Pancreas (tissue), 10 donors: ENCODE measurements around the gene LHX6. TPM values are rescaled to one million over a fixed set of nuclear protein-coding genes. Genes with fewer than 3 reads are reported as not detected.

Experiments used
- ATAC-seq, 4 donors: fragments of 200-7000 bp; cut with Tn5 transposase; one replicate each; pipeline versions ENCODE4 v1.8.0 to v1.9.1; 2020; ENCODE audit warnings: mild to moderate bottlenecking in 4 of 4, moderate library complexity in 4 of 4
- DNase-seq, 6 donors: peaks; one replicate each; pipeline ENCODE4 v3.0.0-alpha.2; 2020
- FAIRE-seq: peaks from 2 replicates; lab custom pipeline; 2012; peaks lifted over from hg19 to GRCh38; lab: Jason Lieb, UNC
- H3K27ac ChIP-seq, 4 donors: fragments of 200-600 bp; sonication (generic); 1 replicate in 3 of 4; 2 replicates in 1 of 4; pipeline versions ENCODE4 v1.5.0 to v1.8.0; 2020
- H3K27me3 ChIP-seq, 4 donors: fragments of 200-600 bp; one replicate each; pipeline ENCODE4 v1.8.0; 2021
- H3K36me3 ChIP-seq, 3 donors: fragments of 200-600 bp; sonication (generic) in 1 of 3; one replicate each; pipeline versions ENCODE4 v1.5.0 to v1.8.0; 2020 to 2021
- H3K4me1 ChIP-seq, 3 donors: fragments of 200-600 bp; one replicate each; pipeline ENCODE4 v1.8.0; 2021
- H3K4me3 ChIP-seq, 4 donors: fragments of 200-600 bp; sonication (generic) in 2 of 4; one replicate each; pipeline versions ENCODE4 v1.5.0 to v1.8.0; 2020 to 2021
- H3K9me3 ChIP-seq, 4 donors: fragments of 200-600 bp; one replicate each; pipeline ENCODE4 v1.8.0; 2021
- CTCF ChIP-seq, 4 donors: fragments of 200-600 bp; sonication (generic) in 3 of 4; IDR thresholded peaks; one replicate each; pipeline versions ENCODE4 v1.5.0 to v1.8.0; 2021; ENCODE audit warnings: antibody characterized with exemption in 4 of 4
- WGBS, 2 donors: extraction: QIAGEN DNeasy Blood & Tissue Kit; methylation state at CpG; one replicate each; pipeline ENCODE4 v1.1.7; 2013; 5-methylcytosine and 5-hydroxymethylcytosine counted together
- intact Hi-C, 3 donors: fragments of 100-400 bp; cut with DNase I; formaldehyde crosslinking; loops; one replicate each; pipeline versions ENCODE4 v1.11.1 to v1.14.2; 2022
- polyA plus RNA-seq, 2 donors: library from polyadenylated mRNA; stranded (reverse); fragments of 200-250 nt; gene quantifications; one replicate each; pipeline ENCODE4 v1.2.3, GENCODE V29; 2013
- total RNA-seq, 6 donors: library from RNA; stranded (reverse); fragmentation: NEBNext Ultra II Directional in 4 of 6; extraction: Animal tissue kit (Norgen Biotek cat#: 25700) in 4 of 6; gene quantifications; one replicate each; pipeline versions ENCODE4 v1.2.1 to v1.2.4, GENCODE V29; 2021 to 2023
- donor health status: healthy with polysubstance abuse.
- donor health status: DM: no; HTN: no; CAD: no; lungs with moderate emphysema.
- donor health status: DM: no; HTN: no; CAD: no.
- donor health status: control.
- donor health status: control.
- donor health status: Bipolar disorder and iron deficiency.
- donor health status: DM: yes; HTN: yes; CAD: no.
- donor health status: DM: no; HTN: no; CAD: no.
- donor health status: DM: no; HTN: no; CAD: no.
- donor health status: DM: yes; HTN: yes; CAD: no.

The LHX6 gene
- total and polyA plus RNA-seq, 8 donors, result 0.22 to 1.7 (median 1.0) TPM

DNA sequence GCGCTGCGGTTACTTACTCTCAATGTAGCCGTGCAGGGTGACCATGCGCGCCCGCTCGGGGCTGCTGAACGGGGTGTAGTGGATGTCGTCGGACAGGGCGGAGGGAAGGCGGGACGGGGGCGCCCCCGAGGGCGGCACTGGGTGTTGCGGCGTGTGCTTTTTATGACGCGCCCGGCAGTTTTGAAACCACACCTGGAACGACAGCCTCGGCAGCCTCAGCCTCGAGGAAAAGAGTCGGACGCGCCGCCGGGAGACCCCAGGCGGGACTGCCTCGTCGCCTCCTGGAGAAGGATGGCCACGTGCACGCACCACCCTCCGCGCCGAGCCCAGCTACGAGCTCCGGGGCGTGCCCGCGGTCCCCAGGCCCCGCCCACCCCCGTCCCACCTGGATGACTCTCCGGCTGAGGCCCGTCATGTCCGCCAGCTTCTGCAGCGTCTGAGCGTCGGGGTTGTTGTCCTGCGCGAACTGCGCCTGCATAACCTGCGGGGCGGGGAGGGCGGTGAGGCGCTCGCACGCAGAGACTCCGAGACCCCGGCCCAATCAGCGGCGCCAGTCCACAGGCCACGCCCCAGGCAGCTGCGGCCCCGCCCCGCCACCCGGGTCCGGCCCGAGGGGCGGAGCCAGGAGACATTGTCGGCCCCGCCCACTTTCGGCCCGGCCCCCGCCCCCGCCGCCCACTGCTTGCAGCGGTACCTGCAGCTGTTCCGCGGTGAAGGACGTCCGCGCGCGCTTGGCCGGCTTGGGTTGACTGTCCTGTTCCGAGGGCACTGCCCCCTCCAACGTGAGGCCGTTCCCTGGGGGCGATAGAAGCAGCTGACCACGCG, 15.0 kb downstream of the LHX6 start:
- no peaks in the 10 kb centered on the region for H3K9me3 ChIP-seq
- H3K27me3 ChIP-seq, result peaks cover 0 to 31% (median 2%) of the 10 kb centered on the region in 4 donors
- no peaks in the 10 kb centered on the region for H3K36me3 ChIP-seq
- no peak overlapping the region for H3K27ac ChIP-seq
- no peak for TF ChIP-seq CTCF (IDR thresholded peaks at IDR 0.05)
- ATAC-seq (peak; percentile 69 to 93 (median 84)), FAIRE-seq (no peak), DNase-seq (peak in 5 of 6 donors; percentile 30 to 82 (median 59))
- H3K4me1 ChIP-seq, result peaks cover 0 to 5% (median 3%) of the 10 kb centered on the region in 3 donors
- intact Hi-C loops, result no loop called here
- peak overlapping the region in 3 of 4 donors; percentile 5 to 53 (median 31) for H3K4me3 ChIP-seq
- 4 to 5% methylated on average over 67 to 93 of the region's 93 CpGs for WGBS, 2 donors

DNA sequence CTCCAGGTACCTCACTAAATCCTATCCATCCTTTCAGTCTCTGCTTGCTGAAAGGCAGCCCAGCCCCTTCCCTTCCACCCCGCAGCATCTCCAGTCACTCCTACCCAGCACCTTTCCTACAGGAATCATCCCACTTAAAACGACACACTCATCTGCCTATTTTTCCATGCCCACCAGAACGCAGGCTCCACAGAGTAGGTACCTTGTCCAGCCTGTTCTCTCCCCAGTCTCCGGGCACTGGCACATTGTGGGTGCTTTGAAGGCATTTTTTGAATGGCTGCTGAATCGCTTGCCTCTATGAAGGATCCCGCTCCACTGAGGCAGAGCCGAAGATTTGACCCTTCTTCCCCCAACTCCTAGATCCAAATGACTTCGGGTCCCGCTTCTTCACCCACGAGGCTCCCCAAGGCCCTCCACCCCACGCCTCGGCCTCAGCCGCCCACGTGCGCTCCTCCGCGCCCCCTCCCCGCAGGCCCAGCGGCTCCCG, 15.6 kb downstream of the LHX6 start:
- 39 to 44% methylated on average over 20 of the region's 20 CpGs for WGBS, 2 donors
- Histone ChIP-seq H3K4me1 (peaks cover 0 to 5% (median 3%) of the 10 kb centered on the region in 3 donors), H3K36me3 (no peaks in the 10 kb centered on the region), H3K9me3 (no peaks in the 10 kb centered on the region), H3K27ac (no peak overlapping the region), H3K27me3 (peaks cover 0 to 26% (median 2%) of the 10 kb centered on the region in 4 donors), H3K4me3 (peak overlapping the region in 1 of 4 donors; percentile 53)
- FAIRE-seq (no peak), ATAC-seq (no peak), DNase-seq (peak in 1 of 6 donors; percentile 24)
- TF ChIP-seq CTCF (IDR thresholded peaks at IDR 0.05), result no peak
- intact Hi-C loops, result no loop called here

DNA sequence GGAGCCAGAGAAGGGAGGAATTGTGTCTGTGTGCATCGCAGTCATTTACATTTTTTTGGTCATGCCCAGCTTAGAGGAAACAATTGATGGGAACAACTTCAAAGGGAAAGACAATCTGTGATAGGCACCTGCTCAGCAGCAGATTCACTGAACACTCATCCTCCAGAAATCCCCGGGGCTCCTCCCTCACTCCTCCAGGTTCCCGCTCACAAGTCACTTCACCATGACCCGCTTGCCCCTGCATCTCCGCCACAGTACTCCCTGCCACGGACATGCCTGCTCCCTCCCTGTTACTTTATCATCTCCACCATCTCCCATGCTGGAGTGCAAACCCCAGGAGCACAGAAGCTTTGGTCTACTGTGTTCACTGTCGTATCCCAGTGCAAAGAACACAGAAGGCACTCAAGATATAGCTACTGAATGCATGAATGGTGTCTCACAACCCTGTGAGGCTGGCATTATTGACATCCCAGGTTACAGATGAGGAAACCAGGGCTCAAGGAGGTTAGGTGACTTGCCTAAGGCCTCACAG, 16.2 kb downstream of the LHX6 start:
- intact Hi-C loops, result no loop called here

GRCh38 chr9:122209451-122209850, 19.3 kb downstream of the LHX6 start:
- Histone ChIP-seq H3K4me1 (peaks cover 0 to 5% (median 3%) of the 10 kb centered on the region in 3 donors), H3K27ac (no peak overlapping the region), H3K36me3 (no peaks in the 10 kb centered on the region), H3K27me3 (peaks cover 0 to 7% (median 0%) of the 10 kb centered on the region in 4 donors), H3K9me3 (no peaks in the 10 kb centered on the region), H3K4me3 (no peak overlapping the region)
- FAIRE-seq (no peak), DNase-seq (no peak), ATAC-seq (no peak)
- WGBS, 2 donors, result 83% methylated on average over 12 of the region's 12 CpGs
- intact Hi-C loops, result no loop called here
- TF ChIP-seq CTCF (IDR thresholded peaks at IDR 0.05), result no peak

More for the DNA sequence above, 16.2 kb downstream of the LHX6 start:
- 70 to 76% methylated on average over 7 of the region's 7 CpGs for WGBS, 2 donors
- H3K36me3 ChIP-seq, result no peaks in the 10 kb centered on the region
- FAIRE-seq (no peak), DNase-seq (peak in 1 of 6 donors; percentile 26), ATAC-seq (no peak)
- no peak overlapping the region for H3K27ac ChIP-seq
- H3K9me3 ChIP-seq, result no peaks in the 10 kb centered on the region
- no peak for TF ChIP-seq CTCF (IDR thresholded peaks at IDR 0.05)
- peaks cover 0 to 22% (median 2%) of the 10 kb centered on the region in 4 donors for H3K27me3 ChIP-seq
- H3K4me3 ChIP-seq, result no peak overlapping the region
- H3K4me1 ChIP-seq, result peaks cover 0 to 5% (median 3%) of the 10 kb centered on the region in 3 donors
